H1 (cell line): ENCODE measurements around the gene MRPL39.

Source experiments
- BRCA1 ChIP-seq: IDR thresholded peaks from 2 replicates; pipeline ENCODE4 v1.6.1; 2012; ENCODE audit warnings: low read depth, low read length, improper control_type of control experiment
- EP300 ChIP-seq, 2 experiments: IDR thresholded peaks; 1 replicate in 1 of 2; 2 replicates in 1 of 2; pipeline ENCODE4 v1.6.1; 2011 to 2012; ENCODE audit warnings: low read depth in 2 of 2, low read length in 2 of 2, mild to moderate bottlenecking in 2 of 2, borderline replicate concordance in 1 of 2, inconsistent platforms in 1 of 2, moderate library complexity in 1 of 2
- EZH2 ChIP-seq: fragments of 200-600 bp; sonication (generic); IDR thresholded peaks from 2 replicates; pipeline ENCODE4 v1.7.1; 2012; ENCODE audit warnings: low read depth, mild to moderate bottlenecking, moderate library complexity, low read length, inconsistent platforms; ENCODE audit not compliant: severe bottlenecking
- JUND ChIP-seq: IDR thresholded peaks from 2 replicates; pipeline ENCODE4 v1.6.1; 2011; ENCODE audit warnings: mild to moderate bottlenecking, improper control_type of control experiment, low read length
- RAD21 ChIP-seq, 2 experiments: IDR thresholded peaks in 1 of 2; conservative IDR thresholded peaks in 1 of 2; 2 replicates each; pipeline ENCODE4 v1.6.1; 2011; ENCODE audit warnings: low read depth in 2 of 2, low read length in 2 of 2, improper control_type of control experiment in 1 of 2, inconsistent platforms in 1 of 2, mild to moderate bottlenecking in 1 of 2, moderate library complexity in 1 of 2
- RNF2 ChIP-seq: fragments of 200-900, 300-1000 bp; sonication (generic); IDR thresholded peaks from 2 replicates; pipeline ENCODE4 v1.7.1; 2016; ENCODE audit warnings: borderline replicate concordance, low read depth, mild to moderate bottlenecking, antibody characterized with exemption, low read length; ENCODE audit not compliant: poor library complexity, severe bottlenecking; ENCODE audit errors: missing control alignments
- TF ChIP-seq, protein P1 (sequence below), 3 experiments: IDR thresholded peaks; 1 replicate in 2 of 3; 2 replicates in 1 of 3; pipeline versions ENCODE4 v1.5.1 to v1.6.1; 2011; ENCODE audit warnings: low read length in 3 of 3, mild to moderate bottlenecking in 3 of 3, inconsistent platforms in 2 of 3, low read depth in 1 of 3, moderate library complexity in 1 of 3; ENCODE audit not compliant: insufficient read depth in 1 of 3; ENCODE audit errors: control extremely low read depth in 1 of 3

DNA sequence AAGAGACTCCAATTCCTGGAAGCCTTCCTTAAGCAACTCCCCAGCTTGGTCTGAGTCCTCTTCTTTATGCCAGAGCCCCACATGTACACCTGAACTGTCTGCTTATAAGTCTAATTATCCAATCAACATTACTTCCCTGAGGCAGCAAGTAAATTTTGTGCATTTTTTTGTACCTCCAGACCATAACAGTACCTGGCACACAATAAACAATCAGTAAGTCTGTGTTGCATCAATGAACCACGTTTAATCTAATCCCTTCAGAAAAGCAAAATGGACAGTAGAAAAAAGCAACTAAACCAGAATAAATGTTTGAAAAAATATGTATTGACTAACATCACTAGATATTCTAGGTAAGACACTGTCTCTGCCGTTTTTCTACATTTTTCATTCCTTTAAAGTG is 20.5 kb downstream of the MRPL39 start:
- TF ChIP-seq JUND (no peak), RAD21 (IDR thresholded peaks at IDR 0.05 in 1 of 2, conservative IDR thresholded peaks at IDR 0.05 in 1 of 2; ENCODE audit: low read depth in 2 of 2, low read length in 2 of 2) (no peak), EP300 (IDR thresholded peaks at IDR 0.05; ENCODE audit: borderline replicate concordance in 1 of 2, low read depth in 2 of 2, low read length in 2 of 2) (no peak), BRCA1 (no peak), EZH2 (no peak), RNF2 (no peak)
- TF ChIP-seq, protein P1, sequence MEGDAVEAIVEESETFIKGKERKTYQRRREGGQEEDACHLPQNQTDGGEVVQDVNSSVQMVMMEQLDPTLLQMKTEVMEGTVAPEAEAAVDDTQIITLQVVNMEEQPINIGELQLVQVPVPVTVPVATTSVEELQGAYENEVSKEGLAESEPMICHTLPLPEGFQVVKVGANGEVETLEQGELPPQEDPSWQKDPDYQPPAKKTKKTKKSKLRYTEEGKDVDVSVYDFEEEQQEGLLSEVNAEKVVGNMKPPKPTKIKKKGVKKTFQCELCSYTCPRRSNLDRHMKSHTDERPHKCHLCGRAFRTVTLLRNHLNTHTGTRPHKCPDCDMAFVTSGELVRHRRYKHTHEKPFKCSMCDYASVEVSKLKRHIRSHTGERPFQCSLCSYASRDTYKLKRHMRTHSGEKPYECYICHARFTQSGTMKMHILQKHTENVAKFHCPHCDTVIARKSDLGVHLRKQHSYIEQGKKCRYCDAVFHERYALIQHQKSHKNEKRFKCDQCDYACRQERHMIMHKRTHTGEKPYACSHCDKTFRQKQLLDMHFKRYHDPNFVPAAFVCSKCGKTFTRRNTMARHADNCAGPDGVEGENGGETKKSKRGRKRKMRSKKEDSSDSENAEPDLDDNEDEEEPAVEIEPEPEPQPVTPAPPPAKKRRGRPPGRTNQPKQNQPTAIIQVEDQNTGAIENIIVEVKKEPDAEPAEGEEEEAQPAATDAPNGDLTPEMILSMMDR (IDR thresholded peaks at IDR 0.05; ENCODE audit: control extremely low read depth in 1 of 3, insufficient read depth in 1 of 3, low read depth in 1 of 3, low read length in 3 of 3), result no peak
